ENCODE results near the gene ROCK1. TPM values are rescaled to one million over a fixed set of nuclear protein-coding genes. Genes with fewer than 3 reads are reported as not detected.

The ROCK1 gene
- total RNA-seq, 1 experiment from 2014 or later: 30.8 TPM

DNA sequence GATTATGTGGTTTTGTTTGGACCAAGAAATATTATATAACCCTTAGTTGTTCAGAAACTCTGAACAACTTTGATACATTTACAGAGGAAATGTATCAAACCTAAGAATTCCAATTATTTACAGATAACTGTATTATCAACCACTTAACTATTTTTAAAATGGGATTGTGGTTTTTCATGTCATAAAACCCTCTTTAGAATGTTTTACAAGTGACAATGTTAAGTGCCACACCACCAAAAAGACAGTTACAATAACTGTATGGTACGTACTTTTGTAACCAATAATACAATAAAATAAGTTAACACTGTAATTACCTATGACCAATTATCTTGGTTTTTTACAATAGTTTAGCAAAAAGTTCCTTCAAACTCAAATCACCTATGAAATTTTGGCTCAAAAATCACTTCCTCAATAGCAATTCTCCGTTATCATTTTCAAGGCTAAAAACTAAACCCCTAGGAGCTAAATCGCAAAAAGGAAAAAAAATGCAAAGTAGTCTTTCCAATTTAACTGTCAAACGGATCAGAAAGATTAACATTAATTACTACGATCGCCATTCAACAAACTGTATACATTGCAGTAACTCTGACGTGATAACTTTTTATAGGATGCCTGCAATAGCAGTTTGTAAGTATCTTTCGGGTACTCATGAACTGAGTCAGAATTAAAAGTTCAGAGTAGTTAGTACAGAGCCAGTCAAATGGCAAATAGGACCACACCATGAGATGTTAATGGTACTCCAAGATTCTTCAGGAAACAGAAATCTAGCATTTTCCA is 1.5 kb downstream of the ROCK1 start:
- DNase-seq (ENCODE audit: low spot score): no peak

- DNase-seq (ENCODE audit: low spot score): no peak
Measured at GRCh38 chr18:21105936-21106335, 5.7 kb downstream of the ROCK1 start.

GRCh38 chr18:21101172-21101571 is 10.4 kb downstream of the ROCK1 start:
- no peak for DNase-seq (ENCODE audit: low spot score)

- DNase-seq (ENCODE audit: low spot score): no peak
Measured at GRCh38 chr18:21100678-21101077, 10.9 kb downstream of the ROCK1 start.

DNA sequence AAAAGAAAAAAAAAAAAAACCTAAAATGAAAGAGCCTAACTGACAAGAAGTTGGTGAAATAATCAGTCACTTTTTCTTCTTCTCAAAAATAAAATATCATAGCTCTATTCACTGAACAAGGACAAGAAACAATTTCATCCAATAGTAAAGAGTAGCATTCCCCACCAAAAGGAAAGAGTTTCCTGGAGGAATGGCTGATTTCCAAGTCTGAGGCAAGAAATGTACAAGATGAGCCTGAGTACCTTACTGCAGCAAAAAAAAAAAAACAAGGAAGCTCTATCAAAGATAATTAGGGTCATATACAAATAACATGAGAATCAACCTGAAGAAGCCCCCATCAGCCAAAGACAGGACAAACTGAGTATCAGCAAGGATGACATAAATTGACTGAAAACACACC is 11.5 kb downstream of the ROCK1 start:
- no peak for DNase-seq (ENCODE audit: low spot score)

DNA sequence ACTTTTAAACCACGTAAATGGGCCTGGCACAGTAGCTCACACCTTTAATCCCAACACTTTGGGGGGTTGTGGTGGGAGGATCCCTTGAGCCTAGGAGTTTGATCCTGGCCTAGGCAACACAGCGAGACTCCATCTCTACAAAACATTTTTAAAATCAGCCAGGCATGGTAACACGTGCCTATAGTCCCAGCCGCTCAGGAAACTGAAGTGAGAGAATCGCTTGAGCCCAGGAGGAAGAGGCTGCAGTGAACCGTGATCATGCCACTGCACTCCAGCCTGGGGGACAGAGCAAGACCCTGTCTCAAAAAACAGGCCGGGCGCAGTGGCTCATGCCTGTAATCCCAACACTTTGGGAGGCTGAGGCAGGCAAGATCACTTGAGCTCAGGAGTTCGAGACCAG is 12.2 kb downstream of the ROCK1 start:
- no peak for DNase-seq (ENCODE audit: low spot score)

GRCh38 chr18:21096760-21097159 is 14.9 kb downstream of the ROCK1 start:
- no peak for DNase-seq (ENCODE audit: low spot score)

DNA sequence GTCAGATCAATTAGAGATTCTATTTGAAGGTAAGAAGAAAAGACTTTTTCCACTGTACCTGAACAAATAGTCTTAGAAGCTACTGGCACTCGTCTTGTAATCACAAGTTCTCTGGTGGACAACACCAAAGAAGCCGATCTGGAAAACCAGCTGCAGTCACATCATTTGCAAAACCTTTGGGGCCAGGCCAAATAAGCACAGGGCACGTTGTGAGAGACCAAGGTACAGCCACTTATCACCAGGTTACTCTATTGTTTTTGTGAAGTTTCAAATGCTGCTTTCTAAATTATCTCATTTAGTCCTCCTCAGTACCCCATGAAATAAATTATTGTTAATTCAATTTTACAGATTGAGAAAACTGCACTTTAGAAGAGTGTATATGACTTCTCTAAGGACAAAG is 18.5 kb downstream of the ROCK1 start:
- DNase-seq (ENCODE audit: low spot score): no peak

DNA sequence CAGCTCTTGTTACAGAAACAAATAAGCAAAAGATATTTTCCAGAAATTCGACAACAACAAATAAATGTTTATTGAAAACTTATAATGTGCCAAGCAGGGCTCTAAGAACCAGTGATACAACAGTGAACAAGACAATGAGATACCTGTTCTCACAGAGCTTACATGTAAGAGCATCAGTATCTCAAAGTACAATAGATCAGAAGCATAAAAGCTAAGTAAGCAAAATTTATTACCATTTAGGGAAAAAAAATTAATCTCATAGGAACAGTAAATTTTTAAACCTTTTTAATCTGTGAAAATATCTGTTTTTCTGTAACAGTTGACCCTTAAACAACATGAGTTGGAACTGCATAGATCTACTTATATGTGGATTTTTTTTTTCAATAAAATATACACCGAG is 20.9 kb downstream of the ROCK1 start:
- DNase-seq (ENCODE audit: low spot score): no peak

- DNase-seq (ENCODE audit: low spot score): no peak
Measured at GRCh38 chr18:21085579-21086166, 25.9 kb downstream of the ROCK1 start.

GRCh38 chr18:21084511-21085078 is 27.0 kb downstream of the ROCK1 start:
- DNase-seq (ENCODE audit: low spot score): no peak

GRCh38 chr18:21083017-21083416 is 28.6 kb downstream of the ROCK1 start:
- no peak for DNase-seq (ENCODE audit: low spot score)

DNA sequence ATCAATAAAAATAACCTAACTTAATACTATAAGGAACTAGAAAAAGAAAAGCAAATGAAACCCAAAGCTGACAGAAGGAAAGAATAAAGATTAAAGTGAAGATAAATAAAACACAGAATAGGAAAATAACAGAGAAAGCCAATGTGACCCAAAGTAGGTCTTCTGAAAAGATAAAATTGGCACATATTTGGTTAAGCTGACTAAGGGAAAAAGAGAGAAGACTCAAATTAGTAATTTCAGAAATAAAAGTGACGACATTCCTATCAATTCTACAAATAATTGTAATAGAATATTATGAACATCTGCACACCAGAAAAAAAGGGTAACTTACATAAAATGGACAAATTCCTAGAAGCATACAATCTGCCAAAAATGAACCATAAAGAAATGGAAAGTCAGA is 30.2 kb downstream of the ROCK1 start:
- DNase-seq (ENCODE audit: low spot score): no peak

- no peak for DNase-seq (ENCODE audit: low spot score)
Measured at GRCh38 chr18:21080576-21080975, 31.0 kb downstream of the ROCK1 start.

DNA sequence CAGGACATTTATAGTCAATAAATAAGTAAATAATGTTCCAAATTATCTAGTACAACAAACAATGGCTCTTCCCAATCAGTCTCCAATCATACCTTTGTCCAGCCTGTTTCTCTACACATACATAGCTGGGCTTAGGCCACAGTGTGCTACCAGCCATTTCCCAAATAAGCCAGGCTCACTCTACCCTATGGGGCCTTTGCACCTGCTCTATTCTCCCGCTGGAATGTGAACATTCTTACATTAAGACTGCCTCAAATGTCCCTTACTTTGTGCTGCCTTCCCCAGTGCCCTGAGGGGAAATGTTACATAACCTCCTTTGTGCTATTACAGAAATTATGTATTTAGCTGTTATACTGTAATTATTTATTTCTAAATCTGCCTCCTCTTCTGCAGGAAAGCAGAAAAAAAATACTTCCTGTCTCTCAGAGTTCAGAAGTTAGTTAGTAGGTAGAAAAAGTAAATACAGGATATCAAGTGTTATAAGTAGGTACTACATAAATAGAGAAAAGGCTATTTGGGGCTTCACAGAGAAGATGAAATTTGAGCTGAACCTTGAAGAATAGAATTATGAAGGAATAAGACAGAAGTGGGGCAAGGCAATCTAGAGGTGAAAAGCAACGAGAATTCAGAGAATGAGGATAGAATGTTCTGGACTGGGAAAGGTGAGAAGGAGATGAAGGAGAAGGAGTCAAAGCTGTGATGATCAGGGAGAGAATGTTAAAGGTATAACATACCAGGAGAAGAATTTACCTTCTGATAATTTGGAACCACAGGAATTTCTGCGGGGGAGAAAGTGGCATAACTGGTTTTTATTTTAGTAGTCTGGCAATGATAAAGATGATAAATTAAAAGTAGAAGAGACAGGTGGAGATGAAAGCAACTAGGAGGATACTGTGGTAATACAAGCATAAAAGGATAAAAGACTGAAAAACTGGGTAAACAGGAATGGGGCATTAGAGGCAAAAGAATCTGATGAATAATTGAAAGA is 37.0 kb downstream of the ROCK1 start:
- no peak for DNase-seq (ENCODE audit: low spot score)

DNA sequence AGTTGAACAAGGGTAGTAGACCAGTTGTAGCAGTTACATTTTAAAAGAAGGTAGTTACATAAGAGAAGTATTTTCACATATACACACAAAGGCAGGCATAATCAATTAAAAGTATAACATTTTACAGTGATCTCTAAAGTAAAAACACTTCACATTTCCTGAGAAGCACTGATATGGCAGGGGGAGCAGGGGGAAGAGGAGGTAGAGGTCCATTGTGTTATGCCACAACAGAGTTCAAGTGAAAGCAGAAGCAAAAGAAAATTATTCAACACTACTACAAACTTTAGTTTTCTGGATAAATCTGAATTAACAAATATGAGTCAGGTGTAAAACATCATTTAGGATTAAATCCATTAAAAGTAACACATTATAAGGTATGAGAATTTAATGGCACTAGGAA is 38.4 kb downstream of the ROCK1 start:
- no peak for DNase-seq (ENCODE audit: low spot score)

GRCh38 chr18:21071071-21071470 is 40.5 kb downstream of the ROCK1 start:
- DNase-seq (ENCODE audit: low spot score): no peak

- DNase-seq (ENCODE audit: low spot score): no peak
Measured at GRCh38 chr18:21069468-21069867, 42.1 kb downstream of the ROCK1 start.

DNA sequence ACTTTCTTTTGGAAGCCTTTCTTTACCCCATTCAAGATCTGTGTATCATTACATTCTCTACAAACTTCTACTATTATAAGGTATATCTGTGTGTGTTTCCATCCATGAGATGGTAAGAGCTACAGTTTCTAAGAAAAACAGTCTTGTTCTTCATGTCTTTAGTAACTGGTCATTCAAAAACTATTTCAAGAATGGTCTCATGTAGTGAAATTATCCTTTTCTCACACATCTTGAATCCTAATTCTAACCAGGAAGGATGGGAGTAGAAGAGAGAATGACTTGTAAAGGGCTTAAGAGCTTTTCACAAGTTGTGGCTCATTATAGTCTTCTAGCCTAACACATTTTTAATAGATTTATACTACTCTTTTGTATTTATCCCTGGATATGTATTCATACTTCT is 47.3 kb downstream of the ROCK1 start:
- no peak for DNase-seq (ENCODE audit: low spot score)

- DNase-seq (ENCODE audit: low spot score): no peak
Measured at GRCh38 chr18:21063011-21063410, 48.6 kb downstream of the ROCK1 start.

GRCh38 chr18:21057112-21057511 is 54.5 kb downstream of the ROCK1 start:
- DNase-seq (ENCODE audit: low spot score): no peak

GRCh38 chr18:21056545-21056944 is 55.1 kb downstream of the ROCK1 start:
- DNase-seq (ENCODE audit: low spot score): no peak

Measured in A172 (cell line).